Lower lobe of right lung (tissue), 2 donors: ENCODE measurements around the gene EIF2A. TPM values are rescaled to one million over a fixed set of nuclear protein-coding genes. Genes with fewer than 3 reads are reported as not detected.

Experiments
- ATAC-seq, 2 donors: fragments of 200-7000 bp; cut with Tn5 transposase; one replicate each; pipeline ENCODE4 v1.9.1; 2020 to 2022; ENCODE audit warnings: mild to moderate bottlenecking in 2 of 2, moderate library complexity in 2 of 2
- DNase-seq: peaks from one replicate; pipeline ENCODE4 v3.0.0-alpha.2; 2020
- H3K27ac ChIP-seq: fragments of 200-600 bp; one replicate; pipeline ENCODE4 v1.8.0; 2022
- H3K27me3 ChIP-seq: fragments of 200-600 bp; one replicate; pipeline ENCODE4 v1.8.0; 2022; ENCODE audit warnings: low read depth
- H3K36me3 ChIP-seq: fragments of 200-600 bp; one replicate; pipeline ENCODE4 v1.8.0; 2022; ENCODE audit warnings: mild to moderate bottlenecking
- H3K4me1 ChIP-seq: fragments of 200-600 bp; one replicate; pipeline ENCODE4 v1.8.0; 2022
- H3K4me3 ChIP-seq: fragments of 200-600 bp; one replicate; pipeline ENCODE4 v1.8.0; 2022; ENCODE audit warnings: mild to moderate bottlenecking
- H3K9me3 ChIP-seq: fragments of 200-600 bp; one replicate; pipeline ENCODE4 v1.8.0; 2022
- intact Hi-C: fragments of 100-400 bp; cut with DNase I; formaldehyde crosslinking; loops from one replicate; pipeline ENCODE4 v1.11.0; 2022
- total RNA-seq: library from RNA; stranded (reverse); fragmentation: NEBNext Ultra II Directional; extraction: Animal tissue kit (Norgen Biotek cat#: 25700); gene quantifications from one replicate; pipeline ENCODE4 v1.2.1, GENCODE V29; 2021
- TF ChIP-seq, protein P1 (sequence below): fragments of 200-600 bp; IDR thresholded peaks from one replicate; pipeline ENCODE4 v1.8.0; 2022; ENCODE audit warnings: antibody characterized with exemption, mild to moderate bottlenecking
- donor health status: DM: no; HTN: yes; CAD: no; lungs with severe emphysema.

Gene EIF2A
- total RNA-seq, 1 donor from 2014 or later: 91.9 TPM

DNA sequence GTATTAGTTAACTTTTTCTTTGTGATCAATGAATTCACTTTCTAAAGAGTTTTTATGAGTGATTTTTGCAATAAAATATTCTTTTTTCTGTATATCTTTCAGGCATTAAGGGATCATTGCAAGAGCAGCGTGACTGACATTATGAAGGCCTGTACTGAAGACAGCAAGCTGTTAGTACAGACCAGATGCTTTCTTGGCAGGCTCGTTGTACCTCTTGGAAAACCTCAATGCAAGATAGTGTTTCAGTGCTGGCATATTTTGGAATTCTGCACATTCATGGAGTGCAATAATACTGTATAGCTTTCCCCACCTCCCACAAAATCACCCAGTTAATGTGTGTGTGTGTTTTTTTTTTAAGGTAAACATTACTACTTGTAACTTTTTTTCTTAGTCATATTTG is 81.0 kb downstream of the EIF2A start:
- intact Hi-C loops: no loop called here
- Histone ChIP-seq H3K27ac (no peak overlapping the region), H3K36me3 (peaks cover 74% of the 10 kb centered on the region), H3K9me3 (no peaks in the 10 kb centered on the region), H3K4me1 (no peaks in the 10 kb centered on the region), H3K27me3 (no peaks in the 10 kb centered on the region), H3K4me3 (no peak overlapping the region)
- TF ChIP-seq, protein P1, sequence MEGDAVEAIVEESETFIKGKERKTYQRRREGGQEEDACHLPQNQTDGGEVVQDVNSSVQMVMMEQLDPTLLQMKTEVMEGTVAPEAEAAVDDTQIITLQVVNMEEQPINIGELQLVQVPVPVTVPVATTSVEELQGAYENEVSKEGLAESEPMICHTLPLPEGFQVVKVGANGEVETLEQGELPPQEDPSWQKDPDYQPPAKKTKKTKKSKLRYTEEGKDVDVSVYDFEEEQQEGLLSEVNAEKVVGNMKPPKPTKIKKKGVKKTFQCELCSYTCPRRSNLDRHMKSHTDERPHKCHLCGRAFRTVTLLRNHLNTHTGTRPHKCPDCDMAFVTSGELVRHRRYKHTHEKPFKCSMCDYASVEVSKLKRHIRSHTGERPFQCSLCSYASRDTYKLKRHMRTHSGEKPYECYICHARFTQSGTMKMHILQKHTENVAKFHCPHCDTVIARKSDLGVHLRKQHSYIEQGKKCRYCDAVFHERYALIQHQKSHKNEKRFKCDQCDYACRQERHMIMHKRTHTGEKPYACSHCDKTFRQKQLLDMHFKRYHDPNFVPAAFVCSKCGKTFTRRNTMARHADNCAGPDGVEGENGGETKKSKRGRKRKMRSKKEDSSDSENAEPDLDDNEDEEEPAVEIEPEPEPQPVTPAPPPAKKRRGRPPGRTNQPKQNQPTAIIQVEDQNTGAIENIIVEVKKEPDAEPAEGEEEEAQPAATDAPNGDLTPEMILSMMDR: no peak
- ATAC-seq (no peak), DNase-seq (no peak)

GRCh38 chr3:150631515-150632221 is 85.1 kb downstream of the EIF2A start:
- no peak for ATAC-seq
- no peaks in the 10 kb centered on the region for H3K4me1 ChIP-seq
- intact Hi-C loops: no loop called here

DNA sequence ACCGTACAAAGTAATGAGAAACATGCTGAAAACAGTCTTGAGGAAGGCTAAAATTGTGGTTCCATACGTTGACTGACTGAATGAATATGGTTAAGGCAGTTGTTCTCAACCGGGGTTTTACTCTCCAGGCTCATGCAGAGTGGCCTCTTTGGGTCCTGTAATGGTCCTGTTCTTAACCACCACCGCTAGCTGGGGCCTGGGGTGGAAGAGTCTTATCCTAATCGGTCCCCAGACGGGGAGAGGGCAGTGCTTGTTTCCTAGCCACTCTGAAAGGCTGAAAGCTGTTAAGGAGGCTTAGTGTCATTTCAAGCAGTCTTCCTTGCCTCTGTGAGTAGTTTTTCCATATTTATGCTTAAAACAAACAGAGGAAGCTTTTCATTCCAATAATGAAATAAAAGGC is 88.5 kb downstream of the EIF2A start:
- TF ChIP-seq, protein P1: no peak
- H3K4me3 ChIP-seq: no peak overlapping the region
- ATAC-seq: peak in 1 of 2 donors; percentile 19
- DNase-seq: no peak
- peak overlapping the region; percentile 14 for H3K27ac ChIP-seq
- no peaks in the 10 kb centered on the region for H3K4me1 ChIP-seq
- no peaks in the 10 kb centered on the region for H3K9me3 ChIP-seq
- intact Hi-C loops: no loop called here
- peaks cover 10% of the 10 kb centered on the region for H3K36me3 ChIP-seq
- no peaks in the 10 kb centered on the region for H3K27me3 ChIP-seq

More at GRCh38 chr3:150631515-150632221, 85.1 kb downstream of the EIF2A start:
- Histone ChIP-seq H3K27ac (no peak overlapping the region), H3K36me3 (peaks cover 39% of the 10 kb centered on the region), H3K9me3 (no peaks in the 10 kb centered on the region), H3K4me3 (no peak overlapping the region), H3K27me3 (no peaks in the 10 kb centered on the region)
- TF ChIP-seq, protein P1: no peak
- no peak for DNase-seq

GRCh38 chr3:150635526-150635925 is 88.9 kb downstream of the EIF2A start:
- ATAC-seq (peak; percentile 50 to 54), DNase-seq (no peak)
- Histone ChIP-seq H3K4me1 (no peaks in the 10 kb centered on the region), H3K36me3 (peaks cover 9% of the 10 kb centered on the region), H3K27ac (peak overlapping the region; percentile 14), H3K27me3 (no peaks in the 10 kb centered on the region), H3K9me3 (no peaks in the 10 kb centered on the region), H3K4me3 (no peak overlapping the region)
- TF ChIP-seq, protein P1: no peak
- intact Hi-C loops: no loop called here

Other genes with a start within 250 kb of the EIF2A start
- gene TSC22D2, start 138.5 kb upstream of the EIF2A start, total RNA-seq: 21.3 TPM
- gene SERP1, start 291 bp upstream of the EIF2A start, total RNA-seq: 150 TPM
- gene SELENOT, start 56.5 kb downstream of the EIF2A start, total RNA-seq: 107 TPM
- not detected for gene ERICH6, start 157.1 kb downstream of the EIF2A start, total RNA-seq
- 18.6 TPM for gene SIAH2, start 216.4 kb downstream of the EIF2A start, total RNA-seq